BJ (cell line): ENCODE results near the gene INSR. TPM values are rescaled to one million over a fixed set of nuclear protein-coding genes. Genes with fewer than 3 reads are reported as not detected.

ENCODE experiments used
- CTCF ChIA-PET: fragments of 350-600 bp; formaldehyde crosslinking; extraction: SDS; loops from one replicate; lab custom pipeline; 2021; ENCODE audit warnings: antibody characterized with exemption, inconsistent platforms; lab: Yijun Ruan, JAX
- POLR2A ChIA-PET: fragments of 300-600 bp; sonication (Branson Sonifier 250); formaldehyde crosslinking; extraction: SDS; loops from one replicate; lab custom pipeline; 2021; ENCODE audit warnings: antibody characterized with exemption; lab: Charles Lee
- DNase-seq: peaks from one replicate; pipeline ENCODE4 v3.0.0-alpha.2; 2011; ENCODE audit warnings: low read depth
- H3K27me3 ChIP-seq: 2 replicates; pipeline ENCODE4 v1.6.0; 2011; ENCODE audit warnings: low read length; ENCODE audit not compliant: control insufficient read depth, insufficient read depth
- H3K36me3 ChIP-seq: 2 replicates; pipeline ENCODE4 v1.5.1; 2011; ENCODE audit warnings: low read length; ENCODE audit not compliant: control insufficient read depth, insufficient read depth
- H3K4me3 ChIP-seq: 2 replicates; pipeline ENCODE4 v1.5.1; 2011; ENCODE audit warnings: low read depth, mild to moderate bottlenecking, control low read depth, low read length
- polyA plus RNA-seq: library from polyadenylated mRNA; depleted of rRNA; stranded (reverse); fragments of >200 nt; gene quantifications from 2 replicates; pipeline ENCODE4 v1.2.3, GENCODE V29; 2011
- TF ChIP-seq, protein P1 (sequence below): IDR thresholded peaks from 2 replicates; pipeline ENCODE4 v1.5.1; 2011; ENCODE audit warnings: low read depth, mild to moderate bottlenecking, control low read depth, inconsistent platforms, low read length, moderate library complexity; ENCODE audit not compliant: insufficient read depth

Gene INSR
- polyA plus RNA-seq, 1 experiment = 5.7 TPM

DNA sequence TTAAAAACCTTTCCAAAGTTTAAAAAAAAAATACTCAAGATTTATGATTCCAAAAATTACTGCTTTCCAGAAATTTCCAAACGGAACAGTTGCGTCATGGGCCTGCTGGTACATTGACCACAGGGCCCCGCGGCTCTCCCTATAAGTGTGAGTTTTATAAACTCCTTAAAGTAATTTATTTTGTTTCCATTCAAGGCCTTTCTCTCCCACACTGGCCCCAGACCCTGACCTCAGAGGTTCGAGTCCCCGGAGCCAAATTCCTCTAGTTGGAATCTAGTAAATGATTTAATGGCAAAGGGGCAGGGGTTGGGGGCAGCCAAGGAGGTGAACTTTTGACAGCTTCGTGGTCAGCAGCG, 97.5 kb downstream of the INSR start:
- CTCF ChIA-PET = interaction anchor here (0.7 to 1.6 kb wide), 4 partner anchors 9 to 95 kb away, joined by 3 to 4 read pairs (median 3); no protein-coding TSS in a partner anchor

GRCh38 chr19:7195046-7195445, 99.2 kb downstream of the INSR start:
- TF ChIP-seq, protein P1, sequence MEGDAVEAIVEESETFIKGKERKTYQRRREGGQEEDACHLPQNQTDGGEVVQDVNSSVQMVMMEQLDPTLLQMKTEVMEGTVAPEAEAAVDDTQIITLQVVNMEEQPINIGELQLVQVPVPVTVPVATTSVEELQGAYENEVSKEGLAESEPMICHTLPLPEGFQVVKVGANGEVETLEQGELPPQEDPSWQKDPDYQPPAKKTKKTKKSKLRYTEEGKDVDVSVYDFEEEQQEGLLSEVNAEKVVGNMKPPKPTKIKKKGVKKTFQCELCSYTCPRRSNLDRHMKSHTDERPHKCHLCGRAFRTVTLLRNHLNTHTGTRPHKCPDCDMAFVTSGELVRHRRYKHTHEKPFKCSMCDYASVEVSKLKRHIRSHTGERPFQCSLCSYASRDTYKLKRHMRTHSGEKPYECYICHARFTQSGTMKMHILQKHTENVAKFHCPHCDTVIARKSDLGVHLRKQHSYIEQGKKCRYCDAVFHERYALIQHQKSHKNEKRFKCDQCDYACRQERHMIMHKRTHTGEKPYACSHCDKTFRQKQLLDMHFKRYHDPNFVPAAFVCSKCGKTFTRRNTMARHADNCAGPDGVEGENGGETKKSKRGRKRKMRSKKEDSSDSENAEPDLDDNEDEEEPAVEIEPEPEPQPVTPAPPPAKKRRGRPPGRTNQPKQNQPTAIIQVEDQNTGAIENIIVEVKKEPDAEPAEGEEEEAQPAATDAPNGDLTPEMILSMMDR = no peak
- ChIA-PET POLR2A (no interaction called here), CTCF (no interaction called here)
- DNase-seq = no peak
- Histone ChIP-seq H3K36me3 (no peaks in the 10 kb centered on the region), H3K4me3 (no peak overlapping the region), H3K27me3 (no peaks in the 10 kb centered on the region)

More for the DNA sequence above, 97.5 kb downstream of the INSR start:
- no peaks in the 10 kb centered on the region for H3K36me3 ChIP-seq
- H3K27me3 ChIP-seq = no peaks in the 10 kb centered on the region
- POLR2A ChIA-PET = interaction anchor here (0.8 kb wide), 1 partner anchor 98 kb away, joined by 3 read pairs; the partner anchor contains the start of gene INSR
- no peak for DNase-seq
- TF ChIP-seq, protein P1 = no peak
- peak overlapping the region; percentile 40 for H3K4me3 ChIP-seq

GRCh38 chr19:7194566-7194965, 99.6 kb downstream of the INSR start:
- no peaks in the 10 kb centered on the region for H3K36me3 ChIP-seq
- ChIA-PET CTCF (no interaction called here), POLR2A (no interaction called here)
- DNase-seq = no peak
- TF ChIP-seq, protein P1 = no peak
- no peaks in the 10 kb centered on the region for H3K27me3 ChIP-seq
- H3K4me3 ChIP-seq = no peak overlapping the region

- CTCF ChIA-PET = interaction anchor here (0.9 to 1.4 kb wide), 2 partner anchors 10 to 12 kb away, joined by 4 to 6 read pairs; no protein-coding TSS in a partner anchor
- TF ChIP-seq, protein P1 = no peak
- Histone ChIP-seq H3K4me3 (no peak overlapping the region), H3K36me3 (no peaks in the 10 kb centered on the region), H3K27me3 (no peaks in the 10 kb centered on the region)
- no peak for DNase-seq
- POLR2A ChIA-PET = no interaction called here
Observed at GRCh38 chr19:7191946-7192691, 102.1 kb downstream of the INSR start.

GRCh38 chr19:7188698-7189629, 105.2 kb downstream of the INSR start:
- POLR2A ChIA-PET = no interaction called here
- peaks cover 2% of the 10 kb centered on the region; the same call in 1 of the 2 replicates for H3K36me3 ChIP-seq
- H3K27me3 ChIP-seq = no peaks in the 10 kb centered on the region
- TF ChIP-seq, protein P1 = no peak
- DNase-seq = no peak
- CTCF ChIA-PET = interaction anchor here (0.8 to 1.3 kb wide), 2 partner anchors 8 to 40 kb away, joined by 3 read pairs; no protein-coding TSS in a partner anchor
- H3K4me3 ChIP-seq = no peak overlapping the region
